ENCODE results near the gene OR9Q1.

OR9Q1 gene

DNA sequence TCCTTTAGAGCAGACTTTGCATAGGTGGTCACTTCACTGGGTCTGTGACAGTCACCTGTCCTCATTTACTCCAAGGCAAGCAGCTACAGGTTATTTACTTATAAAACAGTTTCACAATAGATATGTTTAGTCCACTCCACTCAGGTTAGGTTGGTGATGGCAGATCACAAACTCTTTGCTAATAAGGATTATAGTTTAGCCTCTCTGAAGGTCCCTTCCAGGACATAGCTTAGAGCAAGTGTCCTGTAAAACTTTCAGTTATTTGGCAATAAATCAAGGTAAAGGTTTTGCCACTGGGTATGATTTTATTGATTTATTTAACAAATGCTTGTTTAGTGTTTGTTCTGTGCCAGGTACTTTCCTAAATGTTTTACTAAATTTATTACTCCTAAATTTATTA, 15.9 kb downstream of the OR9Q1 start:
- no peak for DNase-seq

DNA sequence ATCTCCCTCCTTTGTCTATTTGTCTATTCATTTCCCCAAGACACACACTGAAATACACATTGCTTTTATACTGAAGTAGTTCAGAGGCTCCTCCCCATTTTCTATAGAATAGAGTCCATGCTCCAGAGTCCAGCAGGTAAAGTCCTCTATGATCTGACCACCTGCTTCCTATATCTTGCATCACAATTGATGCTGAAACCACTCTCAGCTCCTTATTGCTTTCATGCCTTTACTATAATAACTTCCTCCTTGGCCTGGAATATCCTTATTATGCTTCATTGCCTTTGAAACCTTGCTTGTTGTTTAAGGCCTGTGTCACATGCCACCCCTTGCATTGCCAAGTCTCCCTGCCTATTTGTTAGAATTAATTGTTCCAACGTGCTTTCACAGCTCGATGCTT, 19.7 kb downstream of the OR9Q1 start:
- no peak for DNase-seq

DNA sequence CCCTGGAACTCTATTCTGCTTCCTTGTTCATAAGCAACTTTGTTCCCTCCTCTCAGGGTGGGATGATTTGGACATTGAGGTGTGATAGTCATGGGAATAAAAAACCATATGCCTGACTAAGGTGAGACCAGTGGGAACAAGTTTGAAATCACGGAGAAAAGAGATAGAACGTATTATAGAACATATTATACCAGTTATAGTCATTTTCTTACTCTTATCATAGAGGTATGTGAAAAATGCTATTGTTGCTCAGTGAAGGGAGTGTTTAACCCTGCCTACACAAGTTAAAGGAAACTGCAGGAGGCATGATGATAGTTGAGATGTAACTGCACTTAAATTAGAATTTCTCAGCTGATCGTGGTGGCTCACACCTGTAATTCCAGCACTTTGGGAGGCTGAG, 22.6 kb downstream of the OR9Q1 start:
- DNase-seq: no peak

DNA sequence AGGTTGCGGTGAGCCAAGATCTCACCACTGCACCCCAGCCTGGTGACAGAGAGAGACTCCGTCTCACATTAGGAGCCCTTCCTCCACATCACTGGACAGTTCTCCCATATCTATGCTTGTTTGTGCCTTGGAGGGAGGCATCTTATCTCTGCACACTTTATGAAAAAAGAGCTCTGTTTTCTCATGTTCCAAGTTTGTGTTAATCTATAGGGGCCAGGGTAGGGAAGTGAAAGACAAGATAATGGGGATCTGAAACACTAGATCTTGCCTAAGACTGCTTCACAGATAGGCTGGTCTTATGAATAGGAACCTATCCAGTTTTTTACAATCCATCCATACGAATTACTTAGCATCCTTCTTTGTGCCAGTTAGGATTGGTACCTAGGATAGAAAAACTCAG, 24.1 kb downstream of the OR9Q1 start:
- no peak for DNase-seq

DNA sequence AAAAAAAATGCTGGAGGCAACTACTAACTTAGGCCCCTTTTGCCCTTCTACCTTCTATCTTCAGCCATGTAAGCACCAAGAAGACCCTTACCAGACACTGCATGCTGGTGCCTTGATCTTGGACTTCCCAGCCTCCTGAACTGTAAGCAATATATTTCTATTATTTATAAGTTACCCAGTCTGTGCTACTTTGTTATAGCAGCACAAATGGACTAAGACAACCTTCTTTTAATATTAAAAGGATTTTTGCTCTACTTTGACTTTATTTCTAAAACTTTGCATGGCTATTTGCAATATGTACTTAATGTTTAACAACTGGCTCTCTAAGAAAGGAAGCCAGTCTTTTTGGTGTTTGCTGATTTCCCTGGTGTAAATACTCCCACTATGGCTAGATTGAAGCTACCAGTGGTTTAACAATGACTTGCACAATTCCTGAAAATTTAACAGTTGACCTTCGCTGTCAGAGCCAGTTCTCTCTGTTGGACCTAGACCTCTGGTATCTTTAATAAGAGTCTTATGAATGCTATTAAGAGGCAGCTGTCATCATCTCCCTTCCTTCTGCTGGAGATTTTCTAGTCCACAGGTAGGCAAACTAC, 32.2 kb downstream of the OR9Q1 start:
- no peak for DNase-seq

DNA sequence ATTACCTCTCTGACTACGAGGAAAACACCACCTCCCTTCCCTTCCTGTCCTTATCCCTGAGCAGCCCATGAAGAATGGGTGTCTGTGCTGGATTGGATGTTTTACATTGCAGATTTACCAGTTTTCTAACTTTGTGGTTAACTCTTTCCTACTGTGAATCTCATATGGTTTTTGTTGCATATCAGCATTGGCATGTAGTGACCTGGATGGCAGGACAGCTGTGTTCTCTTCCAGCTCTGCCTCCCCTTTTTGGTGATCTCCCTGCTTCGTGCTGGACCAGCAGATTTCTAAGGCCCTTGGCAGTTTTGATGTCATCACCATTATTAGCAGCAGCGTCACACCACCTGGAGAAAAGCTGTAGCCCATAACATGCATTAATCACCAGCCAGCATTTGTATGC, 33.8 kb downstream of the OR9Q1 start:
- no peak for DNase-seq

DNA sequence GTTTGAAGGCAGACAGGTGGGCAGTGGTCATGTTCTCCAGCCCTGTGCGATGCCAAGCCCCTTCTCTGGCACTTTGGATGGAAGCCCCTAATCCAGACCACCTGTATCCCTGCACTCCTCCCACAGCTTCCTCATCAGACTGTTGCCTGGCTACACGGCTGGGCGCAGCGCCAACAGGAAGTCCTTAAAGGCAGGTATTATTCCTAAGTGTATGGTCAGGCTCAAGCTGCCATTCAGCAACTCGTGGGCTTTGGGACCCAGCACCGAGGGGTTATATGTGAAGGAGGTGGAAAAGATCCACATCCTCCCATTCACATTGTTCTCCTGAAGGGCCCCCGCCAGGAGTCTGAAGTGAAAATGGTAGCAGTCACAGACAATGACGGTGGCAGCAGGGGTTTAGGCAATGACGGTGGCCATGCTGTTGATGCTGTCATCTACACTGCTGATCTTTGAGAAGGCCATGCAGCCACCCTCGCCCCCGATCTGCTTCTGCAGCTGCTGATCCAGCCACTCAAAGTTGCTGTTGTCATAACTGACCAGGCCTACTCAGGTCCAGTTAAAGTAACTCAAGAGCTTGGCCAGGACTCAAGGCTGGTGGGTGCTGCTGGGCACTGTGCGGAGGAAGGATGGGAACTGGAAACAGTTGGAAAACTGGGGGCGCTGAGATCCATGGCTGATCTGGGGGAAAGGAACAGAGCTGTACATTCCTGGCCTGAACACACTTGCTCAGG, 34.8 kb downstream of the OR9Q1 start:
- peak; percentile 3 for DNase-seq

DNA sequence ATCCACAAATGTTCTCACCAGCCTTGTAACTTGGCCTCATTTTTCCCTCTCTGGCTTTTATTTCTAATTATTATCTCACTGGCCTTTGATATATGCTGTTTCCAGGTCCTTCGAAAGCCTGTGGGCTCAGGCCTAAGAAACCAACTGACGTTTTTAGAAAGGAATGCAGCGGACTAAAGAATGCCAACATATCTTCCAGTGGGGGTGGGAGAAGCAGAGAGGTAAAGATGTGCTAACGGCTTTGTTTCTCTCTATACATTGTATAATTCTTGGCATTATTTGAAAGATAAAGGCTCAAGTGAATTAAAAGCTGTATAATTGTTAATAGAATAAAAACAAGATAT, 35.3 kb downstream of the OR9Q1 start:
- no peak for DNase-seq

DNA sequence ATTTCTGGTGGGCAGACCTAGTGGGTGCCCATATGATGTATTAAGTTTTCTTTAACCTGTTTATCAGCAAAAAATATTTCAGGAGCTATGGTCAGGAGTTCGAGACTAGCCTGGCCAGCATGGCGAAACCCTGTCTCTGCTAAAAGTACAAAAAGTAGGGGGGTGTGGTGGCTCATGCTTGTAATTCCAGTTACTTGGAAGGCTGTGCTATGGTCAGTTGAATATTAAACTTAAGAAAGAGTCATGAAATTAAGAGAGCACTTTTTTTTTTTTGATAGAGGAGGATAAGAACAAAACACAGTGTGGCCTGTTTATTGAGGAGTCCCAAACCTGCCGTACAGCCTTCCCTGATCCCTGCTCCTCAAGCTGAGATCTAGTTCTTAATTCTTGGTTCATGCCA, 36.9 kb downstream of the OR9Q1 start:
- no peak for DNase-seq

DNA sequence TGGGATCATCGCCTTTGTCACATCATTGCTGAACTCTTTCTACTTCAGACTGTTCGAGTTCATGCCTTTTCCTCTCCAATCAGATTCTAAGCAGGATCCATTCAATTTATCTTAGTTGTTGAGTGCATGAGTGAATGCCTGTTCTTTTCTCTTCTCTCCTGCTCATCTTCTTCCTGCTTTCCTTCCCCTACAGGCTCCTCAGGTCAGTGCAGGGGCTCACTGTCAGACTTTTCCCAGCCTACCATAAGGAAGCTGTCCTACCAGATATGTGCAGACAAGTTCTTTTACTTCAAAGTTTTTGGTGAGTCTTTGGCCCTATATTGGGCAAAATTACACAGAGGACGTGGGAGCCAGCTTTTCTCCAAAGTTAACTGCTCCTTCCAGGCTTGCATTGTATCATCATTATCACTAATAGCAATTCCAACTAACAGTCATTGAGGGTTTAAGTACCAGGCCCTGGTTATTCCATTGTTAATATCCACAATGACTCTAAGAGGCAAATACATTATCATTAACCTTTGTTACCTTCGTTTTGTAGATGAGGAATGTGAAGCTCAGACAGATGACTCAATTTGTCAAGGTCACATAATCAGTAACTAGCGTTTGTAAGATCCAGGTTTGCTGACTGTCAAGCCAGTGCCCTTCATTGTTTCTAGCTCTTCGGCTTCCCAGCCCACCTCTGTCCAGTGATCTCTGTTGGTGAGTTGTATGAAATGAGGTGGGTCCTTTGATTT, 37.4 kb downstream of the OR9Q1 start:
- DNase-seq: no peak

DNA sequence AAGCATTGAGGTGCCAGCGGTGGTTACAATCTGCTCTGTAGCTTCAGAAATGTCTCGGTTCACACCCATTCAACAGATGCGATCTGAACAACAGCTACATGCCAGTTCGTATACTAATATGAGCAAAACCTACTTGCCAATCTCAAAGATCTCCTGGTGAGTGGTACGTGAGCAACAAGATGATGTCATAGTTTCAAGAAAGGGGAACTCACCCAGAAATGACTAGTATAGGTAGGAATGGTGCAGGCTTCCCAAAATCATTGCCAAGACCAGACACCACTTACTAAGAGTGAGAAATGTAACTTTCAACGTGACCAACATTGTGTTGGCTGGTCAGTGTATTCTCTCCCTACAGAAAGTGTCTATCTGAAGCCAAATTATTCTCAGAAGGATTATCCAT, 38.1 kb downstream of the OR9Q1 start:
- no peak for DNase-seq

DNA sequence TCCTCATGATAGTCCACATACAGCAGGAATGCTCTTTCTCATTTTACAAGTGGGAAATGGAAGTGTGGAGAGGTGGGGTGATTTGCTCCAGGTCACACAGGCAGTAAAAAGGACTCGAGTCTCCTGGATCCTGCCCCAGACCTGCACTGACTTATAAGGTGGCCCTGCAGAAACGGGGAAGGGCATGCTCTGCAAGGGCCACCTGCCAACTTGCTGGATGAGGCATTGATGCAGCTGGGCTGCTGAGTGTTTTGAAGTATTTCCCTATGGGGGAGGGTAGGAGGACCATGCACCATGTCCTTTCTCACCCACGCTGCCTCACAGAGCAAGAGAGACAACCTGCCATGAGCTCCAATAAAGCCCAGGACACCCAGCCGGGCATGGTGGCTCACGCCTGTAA, 44.0 kb downstream of the OR9Q1 start:
- no peak for DNase-seq

DNA sequence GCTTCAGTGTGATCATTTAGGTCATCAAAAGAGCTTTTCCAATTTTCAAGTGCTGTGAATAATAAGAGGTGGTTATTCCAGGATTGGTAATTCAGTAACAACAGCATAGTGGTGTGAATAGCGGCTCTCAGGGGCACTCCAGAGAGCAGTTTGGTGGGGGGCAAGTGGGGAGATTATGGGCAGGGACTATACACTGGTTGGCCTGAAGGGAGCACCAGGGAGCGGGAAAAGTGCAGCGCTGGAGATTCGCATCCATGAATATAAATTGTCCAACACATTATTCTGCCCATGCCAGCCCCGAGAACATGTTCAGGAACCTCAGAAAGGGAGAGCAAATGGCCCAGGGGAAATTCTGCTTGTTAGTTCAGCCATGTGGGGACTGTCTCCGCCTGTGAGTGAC, 45.0 kb downstream of the OR9Q1 start:
- no peak for DNase-seq

DNA sequence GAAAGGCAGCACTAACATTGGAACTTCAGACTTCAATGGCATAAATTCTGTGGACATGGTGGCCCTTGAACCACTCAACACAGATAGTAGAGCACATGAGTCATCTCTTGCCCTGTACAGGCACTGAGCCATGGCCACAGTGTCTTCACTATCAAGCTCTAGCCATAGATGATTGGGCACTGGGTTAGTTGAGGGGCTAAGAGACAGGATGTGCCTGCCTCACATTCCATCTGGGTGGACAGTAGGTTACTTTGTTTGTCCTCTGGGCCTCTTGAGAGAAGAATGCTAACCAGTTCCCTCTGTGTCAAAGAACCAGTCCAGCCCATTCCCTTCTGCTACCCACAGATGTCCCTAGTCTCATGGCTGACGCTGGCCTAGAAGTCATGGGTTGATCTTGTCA, 46.9 kb downstream of the OR9Q1 start:
- no peak for DNase-seq

DNA sequence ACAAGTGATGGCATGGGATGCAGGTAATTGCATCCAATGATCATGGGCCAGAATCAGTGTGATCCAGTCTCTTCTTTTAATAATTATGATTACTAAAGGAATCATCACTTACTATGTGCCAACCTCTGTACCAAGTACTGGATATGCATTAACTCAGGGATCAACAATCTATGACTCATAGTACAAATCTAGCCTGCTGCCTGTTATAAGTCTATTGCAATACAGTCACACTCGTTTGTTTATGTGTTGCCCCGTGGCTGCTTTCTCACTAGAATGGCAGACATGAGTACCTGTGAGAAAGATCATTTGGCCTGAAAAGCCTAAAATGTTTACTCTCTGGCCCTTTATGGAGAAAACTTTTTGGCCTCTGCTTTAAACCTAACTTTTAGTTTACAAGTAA, 52.1 kb downstream of the OR9Q1 start:
- DNase-seq: no peak

DNA sequence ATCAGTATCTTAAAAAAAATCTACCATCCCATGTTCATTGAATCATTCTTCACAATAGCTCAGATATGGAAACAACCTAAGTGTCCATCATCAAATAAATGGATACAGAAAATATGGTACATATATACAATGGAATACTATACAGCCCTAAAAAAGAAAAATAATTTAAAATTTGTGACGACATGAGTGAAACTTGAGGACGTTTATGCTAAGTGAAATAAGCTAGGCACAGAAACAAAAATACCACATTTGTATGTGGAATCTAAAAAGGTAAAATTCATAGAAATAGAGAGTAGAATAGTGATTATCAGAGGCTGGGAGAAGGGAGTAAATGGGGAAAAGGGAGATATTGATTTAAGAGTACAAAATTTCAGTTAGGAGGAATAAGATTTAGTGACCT, 62.8 kb downstream of the OR9Q1 start:
- DNase-seq: no peak

DNA sequence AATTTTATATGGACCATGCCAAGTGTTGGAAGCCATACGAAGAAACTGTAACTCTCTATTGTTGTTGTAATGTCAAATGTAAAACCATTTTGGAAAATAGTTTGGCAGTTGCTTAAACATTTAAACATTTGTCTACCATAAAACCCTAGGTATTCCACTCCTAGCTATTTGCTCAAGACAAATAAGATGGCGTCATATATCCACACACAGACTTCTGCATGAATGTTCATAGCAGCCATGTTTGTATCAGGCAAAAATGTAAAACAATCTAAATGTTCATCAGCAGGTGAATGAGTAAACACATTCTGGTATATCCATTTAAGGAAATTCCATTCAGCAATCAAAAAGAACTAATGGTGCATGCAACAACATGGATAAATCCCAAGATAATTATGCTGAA, 73.8 kb downstream of the OR9Q1 start:
- no peak for DNase-seq

DNA sequence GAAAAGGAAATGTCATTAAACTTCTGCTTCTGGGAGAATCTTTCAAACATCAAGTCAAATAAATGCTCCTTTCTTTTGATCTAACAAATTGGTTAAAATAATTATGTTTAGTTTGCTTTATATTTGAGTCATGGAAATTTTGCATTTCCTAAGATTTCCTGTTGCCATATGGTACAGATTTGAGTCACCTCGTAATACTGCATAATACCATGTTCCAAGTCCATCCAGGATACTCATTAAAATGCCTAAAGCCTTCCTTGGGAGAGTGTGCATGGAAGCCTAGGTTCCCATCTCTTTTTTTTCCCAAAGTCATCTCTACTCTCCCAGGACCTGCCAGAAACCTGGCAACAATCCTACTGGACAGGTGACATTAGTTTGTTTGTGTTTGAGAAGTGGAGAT, 97.4 kb downstream of the OR9Q1 start:
- DNase-seq: no peak

DNA sequence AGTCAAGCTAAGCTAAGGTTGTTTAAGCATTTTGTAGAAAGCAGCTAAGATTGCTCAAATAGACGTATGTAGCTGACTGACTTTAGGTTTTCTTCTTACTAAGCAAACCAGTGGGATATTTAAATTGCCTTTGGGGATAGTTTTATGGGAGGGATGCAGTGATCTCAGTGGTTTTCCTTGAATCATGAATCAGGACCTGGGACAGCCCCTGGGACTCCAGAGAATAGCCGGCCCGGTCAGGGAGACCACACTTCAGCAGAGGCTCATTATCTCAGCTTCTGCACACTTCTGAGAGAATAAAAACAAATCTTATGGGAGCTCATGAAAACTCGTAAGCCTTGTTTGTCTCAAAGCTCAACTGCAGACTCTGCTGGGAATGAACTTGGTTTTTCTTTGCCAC, 101.8 kb downstream of the OR9Q1 start, which contains the start of gene OR9I1:
OR9I1 (minus strand) TSS at position 62 of the 400 bp plus-strand sequence. CDS start 6,086 bp downstream, outside the sequence.
- DNase-seq: no peak

DNA sequence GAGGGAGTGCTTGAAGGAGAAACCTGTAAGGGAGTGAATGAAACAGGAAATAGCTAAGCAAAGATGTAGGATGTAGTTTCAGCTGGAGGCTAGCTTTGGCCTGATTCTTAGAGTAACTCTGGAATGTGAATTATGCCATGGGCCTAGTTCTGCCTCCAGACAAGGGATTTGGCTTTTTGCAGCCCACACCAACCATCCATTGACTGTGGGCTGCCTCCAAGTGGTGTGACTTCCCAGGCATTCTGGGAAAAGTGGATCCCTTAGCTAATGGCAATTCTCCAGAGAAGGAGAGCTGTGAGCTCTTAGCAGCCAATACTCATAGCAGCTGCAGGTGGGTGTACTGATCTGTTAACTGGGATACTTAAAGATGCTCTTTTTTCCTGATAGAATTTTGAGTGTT, 103.7 kb downstream of the OR9Q1 start:
- DNase-seq: no peak

DNA sequence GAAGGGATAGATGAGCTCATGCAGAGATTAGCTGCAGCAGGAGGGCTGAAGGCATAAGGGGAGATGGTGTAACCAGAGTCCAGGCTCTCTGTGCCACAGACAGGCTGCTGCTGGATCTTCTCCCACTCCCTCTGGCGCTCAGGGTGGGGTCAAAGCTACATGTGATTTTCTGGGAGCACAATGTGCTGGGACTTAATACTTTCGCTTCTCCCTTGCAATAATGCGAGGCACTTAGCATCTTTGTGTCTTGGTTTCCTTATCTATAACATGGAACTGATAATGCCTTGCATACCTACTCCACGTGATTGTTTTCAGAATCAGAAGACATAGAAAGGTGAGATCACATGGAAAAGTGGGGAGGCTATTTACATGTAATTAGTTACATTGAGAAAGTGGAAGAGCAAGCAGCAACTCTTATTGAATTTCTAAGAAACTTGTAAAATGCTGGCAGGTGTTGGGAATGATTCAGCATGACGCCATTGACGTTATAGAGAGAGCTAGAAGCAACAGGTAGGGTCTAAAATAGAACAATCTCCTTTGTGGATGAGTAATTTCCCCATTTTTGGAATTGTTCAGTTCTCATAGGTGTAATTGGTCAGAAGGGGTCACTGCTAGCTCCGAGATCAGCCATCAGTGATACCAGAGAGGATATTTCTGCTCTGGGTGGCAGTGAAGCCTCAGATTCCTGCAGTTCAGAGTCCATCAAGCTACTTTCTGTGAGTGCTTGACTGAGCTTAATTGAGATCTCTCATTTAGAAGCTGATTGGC, 109.8 kb downstream of the OR9Q1 start:
- DNase-seq: no peak

DNA sequence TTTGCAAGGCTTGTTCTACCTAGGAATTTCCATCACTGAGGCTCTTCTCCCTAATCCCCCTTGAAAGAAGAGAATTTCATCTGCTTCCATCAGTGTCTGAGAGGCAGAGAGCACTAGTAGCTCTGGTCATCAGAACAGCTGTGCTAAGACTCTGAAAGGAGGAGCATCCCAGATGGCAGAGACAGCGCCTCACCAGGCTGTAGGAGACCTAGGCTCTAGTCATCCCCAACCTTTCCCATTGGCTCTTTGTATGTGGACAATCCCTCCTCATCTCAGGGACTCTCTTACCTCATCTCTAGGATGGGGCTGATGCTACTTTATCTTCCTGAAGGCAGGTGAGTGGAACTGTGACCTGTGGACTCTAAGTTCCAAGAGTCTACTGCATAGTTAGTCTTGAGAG, 110.5 kb downstream of the OR9Q1 start:
- DNase-seq: no peak

DNA sequence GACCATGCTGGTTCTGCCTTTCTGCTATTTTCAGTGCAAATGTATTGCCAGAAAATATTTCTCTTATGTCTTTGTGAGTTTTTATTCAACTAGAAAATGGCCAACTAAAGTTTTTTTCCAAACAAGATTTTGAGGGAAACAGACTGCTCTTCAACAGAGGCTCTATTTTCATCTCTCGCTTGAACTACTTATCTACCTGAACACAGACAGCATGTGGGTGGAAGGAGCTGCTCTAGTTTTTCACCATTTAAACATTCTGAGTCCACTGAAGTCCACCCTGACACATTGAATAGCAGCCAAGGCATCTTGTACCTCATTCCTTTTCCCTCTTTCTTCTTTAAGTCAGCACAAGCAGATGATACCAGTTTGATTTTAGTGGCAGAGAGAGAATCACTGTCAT, 111.5 kb downstream of the OR9Q1 start:
- DNase-seq: no peak

DNA sequence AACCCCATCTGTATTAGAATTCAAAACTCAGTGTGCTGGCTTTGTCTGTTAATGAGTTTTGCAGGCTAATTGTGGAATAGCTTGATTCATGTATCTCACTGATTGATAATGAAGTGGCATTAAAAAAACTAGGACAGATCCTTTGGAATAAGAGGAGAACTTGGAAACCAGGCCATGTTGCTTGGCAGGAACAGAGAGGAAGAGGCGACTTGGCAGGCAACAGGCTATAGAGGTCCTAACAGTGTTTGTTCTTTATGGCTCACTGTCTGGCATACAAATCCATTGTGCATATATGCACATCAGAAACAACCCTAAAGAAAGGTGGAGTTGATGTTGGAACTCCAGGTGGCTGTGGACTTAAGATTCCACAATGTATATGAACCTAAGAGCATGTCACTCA, 119.1 kb downstream of the OR9Q1 start:
- DNase-seq: no peak
